K562 (cell line): ENCODE measurements around the gene HES3. TPM values are rescaled to one million over a fixed set of nuclear protein-coding genes. Genes with fewer than 3 reads are reported as not detected.
A peak's percentile ranks its signal among the peaks of the same experiment; 100 is the strongest.

ENCODE experiments used
- ATAC-seq: fragments of 200-7000 bp; cut with Tn5 transposase; 3 replicates; pipeline ENCODE4 v1.9.1; 2020; ENCODE audit warnings: moderate library complexity
- BruUV-seq: library from RNA; stranded (reverse); fragments of 400-500 nt; replicated peaks from 2 replicates; lab custom pipeline; 2021; lab: Mats Ljungman, UMichigan
- CTCF ChIA-PET: fragments of 300-600 bp; formaldehyde crosslinking; extraction: SDS; loops from one replicate; lab custom pipeline; 2021; ENCODE audit warnings: low intra/inter-chr PET ratio; lab: Yijun Ruan, JAX
- POLR2A ChIA-PET: fragments of 300-600, 350-650 bp; sonication (Branson Sonifier 250); formaldehyde crosslinking; extraction: SDS; loops from one replicate; lab custom pipeline; 2021; ENCODE audit warnings: antibody characterized with exemption, inconsistent platforms; lab: Yijun Ruan, JAX
- DNase-seq, 4 experiments: peaks; one replicate each; pipeline versions ENCODE4 v3.0.0 to v3.0.0-alpha.2; 2011 to 2018; ENCODE audit warnings: low spot score in 3 of 4, mixed read lengths in 3 of 4; ENCODE audit errors: extremely low read depth in 1 of 4
- FAIRE-seq: peaks from 2 replicates; lab custom pipeline; 2011; peaks lifted over from hg19 to GRCh38; lab: Jason Lieb, UNC
- H2AFZ ChIP-seq: 2 replicates; pipeline ENCODE4 v1.6.0; 2011; ENCODE audit warnings: low read depth, low read length, control low read depth, inconsistent platforms
- H3K27ac ChIP-seq: fragments of 200-600 bp; 3 replicates; pipeline ENCODE4 v1.8.0; 2011; ENCODE audit warnings: low read depth, mild to moderate bottlenecking, control low read depth, inconsistent platforms, low read length, moderate library complexity, mixed read lengths; ENCODE audit errors: extremely low read depth
- H3K27me3 ChIP-seq, 2 experiments: fragments of 300-600 bp in 1 of 2; 2 replicates in 1 of 2; 3 replicates in 1 of 2; pipeline versions ENCODE4 v1.6.0 to v1.8.0; 2011; ENCODE audit warnings: inconsistent platforms in 2 of 2, low read length in 2 of 2, mild to moderate bottlenecking in 1 of 2, mixed read lengths in 1 of 2, moderate library complexity in 1 of 2; ENCODE audit not compliant: control insufficient read depth in 2 of 2, insufficient read depth in 2 of 2
- H3K36me3 ChIP-seq: fragments of 300-600 bp; 3 replicates; pipeline ENCODE4 v1.8.0; 2011; ENCODE audit warnings: mild to moderate bottlenecking, low read length, inconsistent platforms; ENCODE audit not compliant: control insufficient read depth, insufficient read depth
- H3K4me1 ChIP-seq, 2 experiments: fragments of 200-600 bp in 1 of 2; replicated peaks in 1 of 2; 2 replicates in 1 of 2; 3 replicates in 1 of 2; pipeline versions ENCODE4 v1.5.1 to v1.8.0; 2011; ENCODE audit warnings: inconsistent platforms in 2 of 2, low read length in 2 of 2, mild to moderate bottlenecking in 1 of 2, mixed read lengths in 1 of 2, moderate library complexity in 1 of 2; ENCODE audit not compliant: control insufficient read depth in 2 of 2, insufficient read depth in 2 of 2
- H3K4me2 ChIP-seq: 2 replicates; pipeline ENCODE4 v1.6.1; 2011; ENCODE audit warnings: low read length, control low read depth, inconsistent platforms, mixed read lengths; ENCODE audit not compliant: insufficient read depth
- H3K4me3 ChIP-seq: fragments of 200-600 bp; sonication (generic), shearing (Covaris generic); 2 replicates; pipeline ENCODE4 v1.5.1; 2016; ENCODE audit warnings: control low read depth, inconsistent platforms
- H3K79me2 ChIP-seq: fragments of 200-600 bp; 3 replicates; pipeline ENCODE4 v1.8.0; 2011; ENCODE audit warnings: low read length, inconsistent platforms; ENCODE audit not compliant: control insufficient read depth, insufficient read depth
- H3K9ac ChIP-seq, 2 experiments: 2 replicates each; pipeline versions ENCODE4 v1.6.0 to v1.6.1; 2011; ENCODE audit warnings: low read depth in 2 of 2, low read length in 2 of 2, control low read depth in 1 of 2, inconsistent platforms in 1 of 2, mild to moderate bottlenecking in 1 of 2, mixed read lengths in 1 of 2; ENCODE audit not compliant: insufficient read depth in 1 of 2
- H3K9me1 ChIP-seq: one replicate; pipeline ENCODE4 v1.6.0; 2011; ENCODE audit warnings: inconsistent platforms, mild to moderate bottlenecking, low read length, moderate library complexity; ENCODE audit not compliant: control insufficient read depth, insufficient read depth
- H3K9me3 ChIP-seq: replicated peaks from 2 replicates; pipeline ENCODE4 v1.5.1; 2011; ENCODE audit warnings: low read depth, low read length, inconsistent platforms; ENCODE audit not compliant: control insufficient read depth, insufficient read depth
- H4K20me1 ChIP-seq: replicated peaks from 2 replicates; pipeline ENCODE4 v1.6.1; 2011; ENCODE audit warnings: low read length, inconsistent platforms, mixed read lengths; ENCODE audit not compliant: control insufficient read depth, insufficient read depth
- POLR2G ChIP-seq: fragments of 200-400 bp; formaldehyde crosslinking; IDR thresholded peaks from 2 replicates; pipeline ENCODE4 v1.6.1; 2017; ENCODE audit warnings: low read depth, mild to moderate bottlenecking, antibody characterized with exemption, low read length, moderate library complexity
- RBFOX2 ChIP-seq: fragments of 200-400 bp; formaldehyde crosslinking; IDR thresholded peaks from 2 replicates; pipeline ENCODE4 v1.6.1; 2017; ENCODE audit warnings: low read depth, mild to moderate bottlenecking, low read length, moderate library complexity
- SAP30 ChIP-seq: fragments of 200-600 bp; sonication (generic); IDR thresholded peaks from 2 replicates; pipeline ENCODE4 v1.6.1; 2012; ENCODE audit warnings: borderline replicate concordance, low read depth, mild to moderate bottlenecking, moderate library complexity, low read length, control low read depth, inconsistent platforms; ENCODE audit not compliant: insufficient read depth, poor library complexity, severe bottlenecking
- SMAD2 ChIP-seq: fragments of 150-350 bp; IDR thresholded peaks from 2 replicates; pipeline ENCODE4 v1.6.1; 2014; ENCODE audit warnings: low read depth, mild to moderate bottlenecking, low read length
- SRSF7 ChIP-seq: fragments of 200-400 bp; formaldehyde crosslinking; optimal IDR thresholded peaks from 2 replicates; pipeline ENCODE3; 2017; ENCODE audit warnings: mild to moderate bottlenecking, low read depth, low read length
- WGBS: fragments of 100-300 bp; shearing (Covaris generic); methylation state at CpG from one replicate; pipeline ENCODE4 v1.1.6; 2016; ENCODE audit warnings: low coverage, mixed read lengths; ENCODE audit not compliant: insufficient coverage; ENCODE audit errors: missing lambda C conversion rate; 5-methylcytosine and 5-hydroxymethylcytosine counted together
- in situ Hi-C: fragments of 300-500 bp; cut with MboI; formaldehyde crosslinking; loops from 4 replicates; pipeline ENCODE4 v1.15.0; 2018; ENCODE audit warnings: inconsistent platforms, mixed read lengths
- intact Hi-C: fragments of 100-400 bp; cut with micrococcal nuclease; formaldehyde crosslinking; loops from 2 replicates; pipeline ENCODE4 v1.14.2; 2022
- polyA plus RNA-seq, 8 experiments: library from polyadenylated mRNA; depleted of rRNA in 4 of 8; stranded (reverse) in 5 of 8; unstranded in 3 of 8; fragments of >200 nt; fragmentation: Nextera tagmentation in 2 of 8; fragmentation: Illumina TruSeq in 1 of 8; extraction: Ambion mirVana in 2 of 8; extraction: Trizol in 1 of 8; gene quantifications; 2 replicates each; pipeline versions ENCODE4 v1.2.1 to v1.2.3, GENCODE V29; 2011 to 2014; ENCODE audit warnings: inconsistent platforms in 1 of 8, missing spikeins in 1 of 8
- total RNA-seq, 7 experiments: library from RNA; depleted of rRNA in 6 of 7; stranded (reverse); fragments of >200 nt in 6 of 7; fragmentation: Illumina TruSeq in 2 of 7; extraction: Trizol in 2 of 7; gene quantifications; 2 replicates each; pipeline versions ENCODE4 v1.2.1 to v1.2.3, GENCODE V29; 2011 to 2021; ENCODE audit warnings: low replicate concordance in 1 of 7

HES3 gene
- total and polyA plus RNA-seq, 9 of the 15 experiments (the other 6 are each of a cell fraction or from before 2014, with no cell fraction given) = not detected

DNA sequence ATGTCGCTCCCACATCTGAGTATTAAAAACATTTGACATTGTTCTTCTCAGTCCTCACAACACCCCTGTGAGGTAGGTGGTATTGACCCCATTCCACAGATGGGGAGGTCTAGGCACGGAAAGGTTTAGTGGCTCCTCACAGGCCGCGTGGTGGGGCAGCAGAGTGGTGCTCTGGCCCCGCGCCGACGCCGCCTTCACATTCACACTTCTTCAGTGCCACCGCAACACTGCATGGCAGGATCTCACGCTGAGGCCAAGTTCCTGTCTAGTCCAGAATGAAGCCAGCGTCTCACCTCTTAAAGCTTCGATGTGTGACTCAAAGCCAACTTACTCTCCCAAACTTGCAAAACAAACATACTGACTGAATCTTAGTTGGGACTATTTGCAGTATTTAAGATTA, 20.4 kb upstream of the HES3 start:
- FAIRE-seq (no peak), DNase-seq (no peak), ATAC-seq (no peak)
- H3K4me2 ChIP-seq = no peak overlapping the region
- H3K4me3 ChIP-seq = no peak overlapping the region
- no peaks in the 10 kb centered on the region; a peak in 1 of 5 replicates for H3K4me1 ChIP-seq
- no peaks in the 10 kb centered on the region; the same call in 2 of the 3 replicates for H3K79me2 ChIP-seq
- intact Hi-C loops = no loop called here
- 96% methylated on average over 13 of the region's 13 CpGs for WGBS
- H3K27ac ChIP-seq = no peak overlapping the region
- in situ Hi-C loops = no loop called here
- peaks cover 76% of the 10 kb centered on the region; the same call in 2 of the 3 replicates for H3K36me3 ChIP-seq
- TF ChIP-seq POLR2G (peak; percentile 31; the same call in 1 of the 2 replicates), SRSF7 (no peak), SAP30 (no peak)
- TF ChIP-seq, all 486 proteins: peak for 1
- Histone ChIP-seq H4K20me1 (0 out of 2 replicates have a peak, but pooled peaks cover 7% of the 10 kb centered on the region), H3K9ac (no peak overlapping the region), H2AFZ (no peak overlapping the region), H3K27me3 (no peaks in the 10 kb centered on the region), H3K9me3 (no peaks in the 10 kb centered on the region), H3K9me1 (no peaks in the 10 kb centered on the region)
- ChIA-PET CTCF (no interaction called here), POLR2A (interaction anchor here (0.6 to 1.9 kb wide), 8 partner anchors 8 to 594 kb away, joined by 3 to 14 read pairs (median 3); partner anchors contain the start of genes ICMT and RNF207)
- BruUV-seq = TSS peak; percentile 48

DNA sequence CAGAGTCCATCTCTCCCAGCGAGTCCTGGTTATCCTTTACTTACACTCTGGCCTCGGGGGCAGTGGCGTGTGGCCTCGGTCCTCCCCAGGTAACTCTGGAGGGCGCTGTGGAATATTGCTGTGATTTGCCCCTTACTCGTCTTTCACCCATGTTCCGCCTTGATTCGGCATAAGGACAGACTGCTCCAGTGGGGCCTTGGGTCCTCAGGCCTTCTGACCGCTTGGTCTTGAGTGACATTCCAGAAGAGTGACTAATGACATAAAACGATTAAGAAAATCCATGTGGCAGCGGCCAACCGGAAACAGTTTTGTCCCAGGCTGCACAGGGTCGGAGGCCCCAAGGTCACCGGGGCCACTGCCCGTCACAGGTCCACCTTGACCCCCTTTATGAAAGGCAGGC, 19.3 kb upstream of the HES3 start:
- H2AFZ ChIP-seq = no peak overlapping the region
- no peaks in the 10 kb centered on the region for H3K4me1 ChIP-seq
- no peaks in the 10 kb centered on the region; the same call in 2 of the 3 replicates for H3K79me2 ChIP-seq
- ChIA-PET POLR2A (interaction anchor here (0.7 to 1.6 kb wide), 6 partner anchors 9 to 259 kb away, joined by 3 to 5 read pairs (median 3); no protein-coding TSS in a partner anchor), CTCF (no interaction called here)
- WGBS = 86% methylated on average over 15 of the region's 15 CpGs
- intact Hi-C loops = no loop called here
- no peak overlapping the region for H3K27ac ChIP-seq
- no peak overlapping the region for H3K4me3 ChIP-seq
- in situ Hi-C loops = no loop called here
- no peaks in the 10 kb centered on the region for H3K9me1 ChIP-seq
- no TSS peak for BruUV-seq
- 0 out of 2 replicates have a peak, but pooled peaks cover 7% of the 10 kb centered on the region for H4K20me1 ChIP-seq
- FAIRE-seq = no peak
- TF ChIP-seq SMAD2 (no peak), RBFOX2 (0 out of 2 replicates have a peak, but pooled peaks have one; percentile 7)
- DNase-seq = no peak
- H3K36me3 ChIP-seq = peaks cover 85% of the 10 kb centered on the region; the same call in 2 of the 3 replicates
- no peaks in the 10 kb centered on the region for H3K9me3 ChIP-seq
- no peak overlapping the region for H3K4me2 ChIP-seq
- no peak overlapping the region for H3K9ac ChIP-seq
- no peaks in the 10 kb centered on the region for H3K27me3 ChIP-seq
- no peak for ATAC-seq
